Prostate gland (tissue), 2 donors: ENCODE results near the gene FGFBP2.
"Not testable (repeated sequence)": the region's sequence is repeated elsewhere in the genome, so short reads cannot be mapped to it uniquely, and the experiment has no call there.

Experiments
- CTCF ChIP-seq, 4 experiments: fragments of 200-600 bp in 2 of 4; fragments of 450-650 bp in 2 of 4; sonication (generic) in 2 of 4; IDR thresholded peaks; 1 replicate in 3 of 4; 2 replicates in 1 of 4; pipeline ENCODE4 v1.5.1; 2016 to 2019; ENCODE audit warnings: antibody characterized with exemption in 4 of 4, mild to moderate bottlenecking in 2 of 4, moderate library complexity in 2 of 4
- POLR2A ChIP-seq: fragments of 450-650 bp; IDR thresholded peaks from one replicate; pipeline ENCODE4 v1.6.1; 2016; ENCODE audit warnings: antibody characterized with exemption, mild to moderate bottlenecking
- POLR2AphosphoS5 ChIP-seq: sonication (generic); formaldehyde crosslinking; IDR thresholded peaks from one replicate; pipeline ENCODE4 v1.6.1; 2017; ENCODE audit warnings: antibody characterized with exemption

DNA sequence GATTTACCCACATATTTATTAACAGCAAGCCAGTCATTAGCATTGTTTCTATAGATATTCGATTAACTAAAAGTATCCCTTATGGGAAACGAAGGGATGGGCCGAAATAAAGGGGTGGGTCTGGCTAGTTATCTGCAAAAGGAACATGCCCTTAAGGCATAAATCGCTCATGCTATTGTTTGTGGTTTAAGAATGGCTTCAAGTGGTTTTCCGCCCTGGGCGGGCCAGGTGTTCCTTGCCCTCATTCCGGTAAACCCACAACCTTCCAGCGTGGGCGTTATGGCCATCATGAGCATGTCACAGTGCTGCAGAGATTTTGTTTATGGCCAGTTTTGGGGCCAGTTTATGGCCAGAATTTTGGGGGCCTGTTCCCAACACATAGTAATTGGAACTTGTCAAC lies 46.6 kb downstream of the FGFBP2 start:
- not testable (repeated sequence) for TF ChIP-seq POLR2A; POLR2AphosphoS5; CTCF (IDR thresholded peaks at IDR 0.05)
